Measurements from ENCODE around the gene TUBGCP2. TPM values are rescaled to one million over a fixed set of nuclear protein-coding genes. Genes with fewer than 3 reads are reported as not detected.
"Not testable (repeated sequence)": the region's sequence is repeated elsewhere in the genome, so short reads cannot be mapped to it uniquely, and the experiment has no call there.

TUBGCP2 gene
- total RNA-seq, 1 experiment from 2014 or later: 75.1 TPM

DNA sequence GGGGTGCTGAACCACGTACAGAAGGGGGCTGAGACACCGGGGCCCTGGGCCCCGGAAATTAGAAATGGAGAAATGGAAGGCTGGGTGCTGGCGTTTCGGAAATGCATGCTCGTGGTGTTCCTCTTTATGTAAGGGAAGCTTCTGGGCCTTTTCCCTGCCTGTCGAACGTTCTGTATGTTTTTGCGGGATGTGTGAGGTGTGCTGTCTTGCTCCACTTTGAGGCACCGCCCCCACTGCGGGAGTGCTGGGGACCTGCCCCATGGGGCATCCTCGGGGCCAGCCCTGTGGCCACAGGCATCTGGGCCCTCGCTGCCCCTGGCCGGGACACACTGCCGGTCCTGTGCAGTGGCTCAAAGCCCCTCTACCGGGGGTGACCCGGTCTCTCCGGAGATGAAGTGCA is 72.7 kb downstream of the TUBGCP2 start:
- no TSS peak for BruUV-seq (replicated peaks)
- TF ChIP-seq, protein P1, sequence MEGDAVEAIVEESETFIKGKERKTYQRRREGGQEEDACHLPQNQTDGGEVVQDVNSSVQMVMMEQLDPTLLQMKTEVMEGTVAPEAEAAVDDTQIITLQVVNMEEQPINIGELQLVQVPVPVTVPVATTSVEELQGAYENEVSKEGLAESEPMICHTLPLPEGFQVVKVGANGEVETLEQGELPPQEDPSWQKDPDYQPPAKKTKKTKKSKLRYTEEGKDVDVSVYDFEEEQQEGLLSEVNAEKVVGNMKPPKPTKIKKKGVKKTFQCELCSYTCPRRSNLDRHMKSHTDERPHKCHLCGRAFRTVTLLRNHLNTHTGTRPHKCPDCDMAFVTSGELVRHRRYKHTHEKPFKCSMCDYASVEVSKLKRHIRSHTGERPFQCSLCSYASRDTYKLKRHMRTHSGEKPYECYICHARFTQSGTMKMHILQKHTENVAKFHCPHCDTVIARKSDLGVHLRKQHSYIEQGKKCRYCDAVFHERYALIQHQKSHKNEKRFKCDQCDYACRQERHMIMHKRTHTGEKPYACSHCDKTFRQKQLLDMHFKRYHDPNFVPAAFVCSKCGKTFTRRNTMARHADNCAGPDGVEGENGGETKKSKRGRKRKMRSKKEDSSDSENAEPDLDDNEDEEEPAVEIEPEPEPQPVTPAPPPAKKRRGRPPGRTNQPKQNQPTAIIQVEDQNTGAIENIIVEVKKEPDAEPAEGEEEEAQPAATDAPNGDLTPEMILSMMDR (conservative IDR thresholded peaks at IDR 0.05; ENCODE audit: low read depth, low read length): no peak
- TF ChIP-seq EZH2 (IDR thresholded peaks at IDR 0.05; ENCODE audit: borderline replicate concordance, low read depth, low read length, poor library complexity, severe bottlenecking): no peak
- Histone ChIP-seq H3K36me3 (ENCODE audit: insufficient read depth, low read length, poor library complexity, severe bottlenecking) (no peaks in the 10 kb centered on the region), H3K27me3 (replicated peaks; ENCODE audit: insufficient read depth, low read depth, low read length, poor library complexity) (peaks cover 94% of the 10 kb centered on the region), H3K27ac (ENCODE audit: low read depth, low read length, poor library complexity, severe bottlenecking) (no peak overlapping the region), H3K4me1 (ENCODE audit: insufficient read depth, low read length, poor library complexity, severe bottlenecking) (no peaks in the 10 kb centered on the region), H3K4me3 (ENCODE audit: low read depth, low read length, poor library complexity, severe bottlenecking) (no peak overlapping the region), H3K9me3 (ENCODE audit: low read depth, low read length, poor library complexity, severe bottlenecking) (no peaks in the 10 kb centered on the region)
- intact Hi-C loops (cut with micrococcal nuclease; ENCODE audit: unreplicated experiment): no loop called here
- ChIA-PET CTCF (no interaction called here), POLR2A (ENCODE audit: low non-redundant PET) (no interaction called here)
- no peak for DNase-seq (ENCODE audit: low spot score)

DNA sequence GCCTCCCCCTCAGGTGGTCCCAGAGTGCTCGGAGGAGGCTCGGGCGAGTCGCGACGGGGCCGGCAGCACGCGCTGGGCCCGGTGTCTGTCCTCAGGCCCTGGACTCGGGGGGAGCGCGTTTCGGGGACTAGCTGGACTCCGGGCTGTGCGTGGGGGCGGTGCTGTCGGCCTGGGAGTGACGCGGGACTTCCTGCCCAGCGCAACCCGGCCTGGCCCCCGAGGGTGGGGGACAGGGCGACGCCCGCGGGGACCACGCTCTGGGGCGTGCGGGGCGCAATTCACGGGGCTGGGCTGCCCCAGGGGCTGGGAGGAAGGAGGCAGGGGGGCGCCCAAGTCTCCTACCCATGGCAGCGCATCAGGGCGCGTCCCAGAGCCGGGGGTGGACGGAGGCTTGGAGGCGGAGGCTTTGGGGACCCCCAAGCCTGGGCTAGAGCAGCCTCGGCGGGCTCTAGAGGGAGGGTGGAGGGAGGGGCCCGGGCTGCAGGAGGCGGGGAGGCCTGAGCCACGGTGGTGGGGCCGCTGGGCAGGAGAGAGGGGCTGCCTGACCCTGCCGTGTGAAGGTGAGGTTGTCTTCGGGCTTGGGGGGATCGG is 73.3 kb downstream of the TUBGCP2 start:
- CTCF ChIA-PET: interaction anchor here (0.5 kb wide), 1 partner anchor 11 kb away, joined by 3 read pairs; no protein-coding TSS in a partner anchor
- intact Hi-C loops (cut with micrococcal nuclease; ENCODE audit: unreplicated experiment): no loop called here
- Histone ChIP-seq H3K4me3 (ENCODE audit: low read depth, low read length, poor library complexity, severe bottlenecking) (no peak overlapping the region), H3K27me3 (replicated peaks; ENCODE audit: insufficient read depth, low read depth, low read length, poor library complexity) (peaks cover 95% of the 10 kb centered on the region), H3K27ac (ENCODE audit: low read depth, low read length, poor library complexity, severe bottlenecking) (no peak overlapping the region), H3K36me3 (ENCODE audit: insufficient read depth, low read length, poor library complexity, severe bottlenecking) (no peaks in the 10 kb centered on the region), H3K9me3 (ENCODE audit: low read depth, low read length, poor library complexity, severe bottlenecking) (no peaks in the 10 kb centered on the region), H3K4me1 (ENCODE audit: insufficient read depth, low read length, poor library complexity, severe bottlenecking) (no peaks in the 10 kb centered on the region)
- BruUV-seq (replicated peaks): no TSS peak
- DNase-seq (ENCODE audit: low spot score): no peak
- TF ChIP-seq, protein P1 (conservative IDR thresholded peaks at IDR 0.05; ENCODE audit: low read depth, low read length): no peak
- peak; percentile 20 for TF ChIP-seq EZH2 (IDR thresholded peaks at IDR 0.05; ENCODE audit: borderline replicate concordance, low read depth, low read length, poor library complexity, severe bottlenecking)
- POLR2A ChIA-PET (ENCODE audit: low non-redundant PET): no interaction called here

DNA sequence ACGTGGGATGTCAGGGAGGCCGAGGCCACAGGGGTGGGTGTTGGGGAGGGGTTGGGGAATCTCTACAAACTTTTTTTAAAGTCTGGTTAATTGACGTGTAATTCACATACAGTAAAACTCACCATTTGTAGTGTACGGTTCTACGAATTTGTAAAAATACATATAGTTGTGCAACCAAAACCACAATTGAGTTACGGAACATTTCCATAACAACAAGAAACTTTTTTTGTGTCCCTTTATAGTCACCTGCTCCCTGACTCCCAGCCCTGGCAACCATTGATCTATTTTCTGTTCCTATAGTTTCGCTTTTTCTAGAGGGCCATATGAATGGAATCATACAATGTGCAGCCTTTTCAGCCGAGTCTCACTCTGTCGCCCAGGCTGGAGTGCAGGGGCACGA is 73.9 kb downstream of the TUBGCP2 start:
- H3K4me3 ChIP-seq (ENCODE audit: low read depth, low read length, poor library complexity, severe bottlenecking); DNase-seq (ENCODE audit: low spot score); BruUV-seq (replicated peaks); POLR2A ChIA-PET (ENCODE audit: low non-redundant PET); H3K36me3 ChIP-seq (ENCODE audit: insufficient read depth, low read length, poor library complexity, severe bottlenecking); H3K27ac ChIP-seq (ENCODE audit: low read depth, low read length, poor library complexity, severe bottlenecking); H3K9me3 ChIP-seq (ENCODE audit: low read depth, low read length, poor library complexity, severe bottlenecking); intact Hi-C loops (cut with micrococcal nuclease; ENCODE audit: unreplicated experiment); H3K4me1 ChIP-seq (ENCODE audit: insufficient read depth, low read length, poor library complexity, severe bottlenecking): not testable (repeated sequence)
- H3K27me3 ChIP-seq (replicated peaks; ENCODE audit: insufficient read depth, low read depth, low read length, poor library complexity): peaks cover 95% of the 10 kb centered on the region
- CTCF ChIA-PET: interaction anchor here (0.5 kb wide), 1 partner anchor 10 kb away, joined by 3 read pairs; no protein-coding TSS in a partner anchor

DNA sequence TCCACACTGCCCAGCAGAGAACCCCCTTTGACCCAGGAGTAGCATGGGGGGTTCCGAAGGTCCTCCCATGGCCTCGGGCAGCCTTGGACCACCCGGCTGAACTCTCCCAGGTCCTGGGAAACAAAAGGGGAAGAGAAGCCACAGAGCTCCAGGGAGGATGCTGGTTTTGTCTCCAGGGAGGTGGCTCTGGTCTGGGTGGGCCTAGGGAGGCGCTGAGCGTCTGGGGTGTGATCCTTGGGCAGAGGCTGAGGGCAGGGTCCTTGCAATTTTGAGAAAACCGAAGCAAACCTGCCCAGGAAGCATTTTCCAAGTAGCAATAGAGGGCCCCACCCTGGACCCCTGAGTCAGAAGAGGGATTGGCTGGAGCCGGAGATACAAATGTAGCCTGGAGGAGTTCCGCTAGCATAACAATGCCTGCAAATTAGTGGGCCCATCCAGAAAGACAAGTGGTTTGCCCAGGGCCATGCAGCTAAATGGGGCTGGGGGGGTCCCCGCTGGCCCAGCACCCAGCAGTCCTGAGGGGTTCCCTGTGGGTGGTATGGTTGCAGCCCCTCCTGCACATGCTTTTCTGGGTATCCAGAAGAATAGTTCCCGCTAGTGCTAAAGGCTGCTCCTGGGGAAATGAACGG is 76.6 kb downstream of the TUBGCP2 start:
- Histone ChIP-seq H3K4me3 (ENCODE audit: low read depth, low read length, poor library complexity, severe bottlenecking) (no peak overlapping the region), H3K27me3 (replicated peaks; ENCODE audit: insufficient read depth, low read depth, low read length, poor library complexity) (peaks cover 92% of the 10 kb centered on the region), H3K36me3 (ENCODE audit: insufficient read depth, low read length, poor library complexity, severe bottlenecking) (no peaks in the 10 kb centered on the region), H3K9me3 (ENCODE audit: low read depth, low read length, poor library complexity, severe bottlenecking) (no peaks in the 10 kb centered on the region), H3K4me1 (ENCODE audit: insufficient read depth, low read length, poor library complexity, severe bottlenecking) (no peaks in the 10 kb centered on the region), H3K27ac (ENCODE audit: low read depth, low read length, poor library complexity, severe bottlenecking) (no peak overlapping the region)
- ChIA-PET POLR2A (ENCODE audit: low non-redundant PET) (no interaction called here), CTCF (no interaction called here)
- no peak for DNase-seq (ENCODE audit: low spot score)
- TF ChIP-seq EZH2 (IDR thresholded peaks at IDR 0.05; ENCODE audit: borderline replicate concordance, low read depth, low read length, poor library complexity, severe bottlenecking): no peak
- TF ChIP-seq, protein P1 (conservative IDR thresholded peaks at IDR 0.05; ENCODE audit: low read depth, low read length): no peak
- intact Hi-C loops (cut with micrococcal nuclease; ENCODE audit: unreplicated experiment): no loop called here
- no TSS peak for BruUV-seq (replicated peaks)

Data from A673 (cell line).